ENCODE measurements around the gene ZFP36. TPM values are rescaled to one million over a fixed set of nuclear protein-coding genes. Genes with fewer than 3 reads are reported as not detected.

Gene ZFP36, protein sequence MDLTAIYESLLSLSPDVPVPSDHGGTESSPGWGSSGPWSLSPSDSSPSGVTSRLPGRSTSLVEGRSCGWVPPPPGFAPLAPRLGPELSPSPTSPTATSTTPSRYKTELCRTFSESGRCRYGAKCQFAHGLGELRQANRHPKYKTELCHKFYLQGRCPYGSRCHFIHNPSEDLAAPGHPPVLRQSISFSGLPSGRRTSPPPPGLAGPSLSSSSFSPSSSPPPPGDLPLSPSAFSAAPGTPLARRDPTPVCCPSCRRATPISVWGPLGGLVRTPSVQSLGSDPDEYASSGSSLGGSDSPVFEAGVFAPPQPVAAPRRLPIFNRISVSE
- total RNA-seq (100 to 1,000 TPM; 184 to 188 TPM), polyA plus RNA-seq (100 to 1,000 TPM in 2 of 3 donors, 10 to 100 TPM in 1; 70.4 to 137 (median 109) TPM), total RNA-seq (23.6 to 1,562 (median 133) reads per million in 6 experiments)

DNA sequence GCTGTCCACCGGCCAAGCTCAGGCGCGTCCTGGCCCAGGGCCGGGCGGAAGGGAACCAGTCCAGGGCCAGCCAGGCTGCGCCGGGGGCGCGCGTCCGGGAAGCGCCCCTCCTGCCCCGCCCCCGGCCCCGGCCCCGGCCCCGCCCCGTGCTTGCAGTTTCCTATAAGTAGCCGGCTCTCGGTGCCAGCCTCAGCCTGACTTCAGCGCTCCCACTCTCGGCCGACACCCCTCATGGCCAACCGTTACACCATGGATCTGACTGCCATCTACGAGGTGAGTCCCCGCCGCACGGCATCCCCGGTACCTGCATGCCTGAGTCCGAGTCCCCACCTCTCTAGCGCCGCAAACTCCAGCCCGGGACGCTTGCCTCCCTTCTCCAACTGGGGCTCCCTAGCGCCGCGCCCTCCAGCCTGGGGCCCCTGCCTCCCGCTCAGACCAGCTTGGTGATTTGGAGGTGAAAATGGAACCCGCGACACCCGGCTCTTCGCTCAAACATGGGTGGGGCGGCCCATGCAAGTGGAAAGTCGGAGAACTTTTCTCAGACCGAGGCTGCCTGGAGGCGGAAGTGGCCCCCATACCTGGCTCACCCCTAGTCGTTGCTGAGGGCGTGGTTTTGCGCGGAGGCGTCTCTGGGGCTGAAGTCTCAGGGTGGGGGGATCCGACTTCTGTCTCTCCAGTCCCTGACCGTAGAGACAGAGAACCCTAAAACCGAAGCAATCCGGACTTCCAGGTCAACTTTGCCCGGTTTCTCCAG, at the start of gene ZFP36:
Gene ZFP36 (plus strand): TSS at position 192 of the 754 bp plus-strand sequence. CDS start 58 bp downstream, at position 250.
- ATAC-seq (peak; percentile 27 to 28), DNase-seq (peak; percentile 81 to 95 (median 89))
- Mint-ChIP-seq H3K4me3 (peak within 1 kb of the TSS; percentile 79 to 98 (median 94)), H3K9me3 (peaks cover 0 to 2% (median 0%) of the 10 kb centered on the region in 9 donors), H3K36me3 (peaks cover 6 to 19% (median 18%) of the 10 kb centered on the region in 3 donors), H3K27ac (peak within 1 kb of the TSS; percentile 94 to 100 (median 98)), H3K27me3 (peaks cover 0 to 4% (median 0%) of the 10 kb centered on the region in 5 donors), H3K4me1 (peaks cover 36 to 71% (median 51%) of the 10 kb centered on the region in 4 donors)
- POLR2A ChIA-PET: interaction anchor here (0.8 to 9.1 kb wide), 10 partner anchors 9 to 553 kb away, joined by 3 to 183 read pairs (median 10); partner anchors contain the start of genes EID2B, GMFG, MED29 and PAF1

DNA sequence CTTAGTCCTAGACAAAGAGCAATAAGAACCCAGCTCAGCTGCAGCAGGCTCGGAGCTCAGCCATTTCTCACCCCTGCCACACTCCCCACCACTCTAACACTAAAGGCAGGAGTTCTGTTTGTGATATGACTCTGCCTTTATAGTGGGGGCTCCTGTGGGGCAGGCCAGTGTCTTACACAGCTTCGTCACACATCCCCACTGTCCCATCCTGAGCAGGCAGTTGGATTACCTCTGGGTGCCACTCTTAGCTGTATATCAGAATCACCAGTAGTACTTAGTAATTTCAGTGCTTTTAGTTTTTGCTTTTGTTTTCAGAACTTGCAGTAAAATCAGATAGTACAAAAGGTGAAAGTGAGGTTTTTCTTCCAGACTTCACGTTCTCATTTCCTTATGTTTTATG, 47.6 kb upstream of the ZFP36 start:
- Mint-ChIP-seq H3K4me1 (peaks cover 0 to 9% (median 3%) of the 10 kb centered on the region in 4 donors), H3K27ac (peak overlapping the region in 1 of 10 donors; percentile 24), H3K36me3 (peaks cover 0 to 91% (median 32%) of the 10 kb centered on the region in 3 donors), H3K9me3 (no peaks in the 10 kb centered on the region), H3K27me3 (no peaks in the 10 kb centered on the region), H3K4me3 (no peak overlapping the region)
- ATAC-seq (no peak), DNase-seq (no peak)
- POLR2A ChIA-PET: no interaction called here

DNA sequence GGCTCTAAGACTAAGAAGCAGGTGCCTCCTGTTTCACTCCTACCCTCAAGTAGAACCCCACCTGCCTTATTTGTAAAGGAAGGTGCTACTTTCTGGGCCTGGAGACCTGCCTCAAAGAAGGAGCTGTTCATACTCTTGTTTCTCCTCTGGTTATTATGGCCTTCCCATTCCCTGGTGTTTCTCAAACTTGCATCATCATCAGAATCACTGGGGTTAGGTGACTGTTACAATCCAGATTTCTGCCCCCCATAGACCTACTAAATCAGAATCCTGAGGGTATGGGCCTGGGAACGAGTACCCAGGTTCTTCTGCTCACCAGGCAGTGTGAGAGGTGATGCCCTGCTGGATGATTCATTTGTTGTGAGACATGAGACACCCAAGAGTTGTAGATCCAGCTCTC, 46.0 kb upstream of the ZFP36 start:
- DNase-seq: no peak
- H3K36me3 Mint-ChIP-seq: peaks cover 0 to 90% (median 27%) of the 10 kb centered on the region in 3 donors
- H3K9me3 Mint-ChIP-seq: no peaks in the 10 kb centered on the region
- no peak overlapping the region for H3K27ac Mint-ChIP-seq
- POLR2A ChIA-PET: no interaction called here
- no peak overlapping the region for H3K4me3 Mint-ChIP-seq
- H3K4me1 Mint-ChIP-seq: peaks cover 0 to 15% (median 2%) of the 10 kb centered on the region in 4 donors
- no peak for ATAC-seq
- no peaks in the 10 kb centered on the region for H3K27me3 Mint-ChIP-seq

DNA sequence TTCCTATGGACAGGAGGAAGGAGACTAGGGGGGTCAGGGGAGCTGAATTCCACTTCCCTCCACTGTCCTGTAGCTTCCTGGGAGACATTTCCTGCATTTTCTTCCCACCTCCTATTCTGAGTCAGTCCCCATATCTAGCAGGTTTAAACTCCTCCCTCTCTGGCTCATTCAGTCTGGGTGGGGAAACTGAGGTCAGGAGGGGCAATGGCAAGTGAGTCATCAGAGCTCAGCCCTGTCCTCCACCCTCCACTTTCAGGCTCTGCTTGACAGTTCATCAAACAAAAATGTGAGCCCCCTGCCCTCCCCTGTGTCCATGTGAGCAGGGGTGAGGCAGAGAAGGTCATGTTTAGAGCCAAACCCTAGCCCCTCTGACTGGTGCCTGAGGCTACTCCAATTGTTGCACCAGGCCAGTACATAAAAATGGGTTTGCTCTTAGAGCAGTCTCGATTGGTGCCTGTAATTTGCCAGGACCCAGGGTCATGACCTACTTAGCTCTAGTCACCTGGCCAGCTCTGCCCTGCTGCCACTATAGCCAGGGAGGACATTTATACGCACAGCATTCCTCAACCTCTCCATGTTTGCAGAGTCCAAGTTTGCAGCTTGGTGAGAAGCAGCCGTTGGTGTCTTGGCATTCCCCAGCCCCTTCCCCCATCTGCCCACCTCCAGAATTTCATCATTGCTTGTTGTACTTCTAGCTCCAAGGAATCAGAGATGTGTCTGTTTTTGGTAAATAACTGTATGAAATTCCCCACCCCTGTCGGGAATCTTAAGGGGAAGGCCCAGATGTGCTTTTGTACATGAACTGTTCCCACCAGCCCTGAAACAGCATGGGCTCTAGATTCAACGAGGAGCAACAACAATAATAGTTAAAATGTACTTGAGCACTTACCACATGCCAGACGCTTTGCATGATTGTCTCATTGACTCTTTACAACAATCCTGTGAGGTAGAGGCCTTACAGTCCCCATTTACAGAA, 43.7 kb upstream of the ZFP36 start:
- H3K27me3 Mint-ChIP-seq: no peaks in the 10 kb centered on the region
- POLR2A ChIA-PET: interaction anchor here (0.8 to 1.1 kb wide), 3 partner anchors 10 to 73 kb away, joined by 3 read pairs; partner anchors contain the start of genes RPS16 and SAMD4B
- ATAC-seq (no peak), DNase-seq (no peak)
- peaks cover 0 to 79% (median 13%) of the 10 kb centered on the region in 3 donors for H3K36me3 Mint-ChIP-seq
- H3K27ac Mint-ChIP-seq: peak overlapping the region in 3 of 10 donors; percentile 27 to 48 (median 34)
- peaks cover 0 to 15% (median 3%) of the 10 kb centered on the region in 4 donors for H3K4me1 Mint-ChIP-seq
- H3K9me3 Mint-ChIP-seq: no peaks in the 10 kb centered on the region
- H3K4me3 Mint-ChIP-seq: no peak overlapping the region

DNA sequence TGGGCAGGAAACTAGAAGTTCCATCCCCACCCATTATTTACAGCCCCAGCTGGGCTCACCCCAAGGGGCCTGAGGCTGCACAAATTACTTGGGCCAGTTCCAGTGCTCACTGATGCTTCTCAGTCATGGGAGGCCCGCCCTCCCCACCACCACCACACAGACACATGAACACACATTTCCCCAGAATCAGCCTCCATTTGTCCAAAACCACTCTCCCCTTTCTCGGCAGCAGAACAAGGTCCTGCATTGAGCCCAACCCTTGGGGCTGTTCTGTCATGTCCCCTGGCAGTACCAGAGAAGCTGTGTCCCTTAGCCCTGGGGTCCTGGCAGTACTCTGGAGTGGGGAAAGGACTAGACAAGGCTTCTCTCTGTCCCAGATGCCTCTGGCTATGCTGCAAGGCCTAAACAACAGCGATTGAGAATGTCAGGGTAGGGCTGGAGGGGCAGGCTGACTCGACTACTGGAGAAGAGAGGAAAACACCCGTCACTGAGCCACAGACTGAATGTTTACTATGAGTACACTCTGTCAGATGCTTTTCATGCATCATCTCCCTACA, 42.7 kb upstream of the ZFP36 start:
- Mint-ChIP-seq H3K27me3 (no peaks in the 10 kb centered on the region), H3K27ac (peak overlapping the region in 4 of 10 donors; percentile 11 to 59 (median 48)), H3K4me3 (peak overlapping the region in 1 of 10 donors; percentile 11), H3K4me1 (peaks cover 0 to 15% (median 6%) of the 10 kb centered on the region in 4 donors), H3K36me3 (peaks cover 0 to 78% (median 13%) of the 10 kb centered on the region in 3 donors), H3K9me3 (no peaks in the 10 kb centered on the region)
- ATAC-seq (peak in 1 of 2 donors; percentile 35), DNase-seq (no peak)
- POLR2A ChIA-PET: interaction anchor here (0.8 kb wide), 1 partner anchor 72 kb away, joined by 3 read pairs; the partner anchor contains the start of gene RPS16

DNA sequence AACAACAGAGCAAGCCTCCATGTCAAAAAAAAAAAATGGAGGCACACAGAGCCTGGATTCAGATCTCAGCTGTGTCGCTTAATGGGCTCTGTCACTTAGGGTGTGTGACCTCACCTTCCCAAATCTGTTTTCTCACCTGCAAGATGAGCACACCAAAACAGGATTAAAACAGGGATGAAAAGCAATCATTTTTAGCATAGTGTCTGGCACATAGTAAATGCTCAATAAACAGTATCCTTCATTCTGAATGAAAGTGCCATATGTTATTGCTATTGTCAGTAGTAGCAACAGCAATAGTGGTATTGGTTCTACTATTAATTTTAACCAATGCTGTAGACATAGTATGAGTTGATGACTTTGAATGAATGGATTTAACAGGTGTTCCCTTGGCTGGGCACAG, 41.1 kb upstream of the ZFP36 start:
- DNase-seq (no peak), ATAC-seq (no peak)
- no peak overlapping the region for H3K27ac Mint-ChIP-seq
- H3K27me3 Mint-ChIP-seq: no peaks in the 10 kb centered on the region
- no peaks in the 10 kb centered on the region for H3K9me3 Mint-ChIP-seq
- POLR2A ChIA-PET: interaction anchor here (0.7 kb wide), 1 partner anchor 11 kb away, joined by 3 read pairs; no protein-coding TSS in a partner anchor
- H3K36me3 Mint-ChIP-seq: peaks cover 0 to 79% (median 10%) of the 10 kb centered on the region in 3 donors
- H3K4me1 Mint-ChIP-seq: peaks cover 0 to 15% (median 5%) of the 10 kb centered on the region in 4 donors
- H3K4me3 Mint-ChIP-seq: no peak overlapping the region

DNA sequence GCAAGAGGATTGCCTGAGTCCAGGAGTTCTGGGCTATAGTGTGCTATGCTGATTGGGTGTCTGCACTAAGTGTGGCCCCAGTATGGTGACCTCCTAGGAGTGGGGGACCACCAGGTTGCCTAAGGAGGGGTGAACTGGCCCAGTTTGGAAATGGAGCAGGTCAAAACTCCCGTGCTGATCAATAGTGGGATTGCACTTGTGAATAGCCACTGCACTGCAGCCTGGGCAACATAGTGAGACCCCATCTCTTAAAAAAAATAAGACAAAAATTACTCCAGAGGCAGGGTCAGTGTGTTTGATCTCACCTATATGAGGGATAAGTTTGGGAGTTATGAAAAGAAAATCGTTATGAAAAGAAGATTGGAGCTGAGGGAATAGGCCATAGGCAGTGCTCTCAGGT, 37.4 kb upstream of the ZFP36 start:
- DNase-seq (no peak), ATAC-seq (no peak)
- H3K27ac Mint-ChIP-seq: no peak overlapping the region
- H3K9me3 Mint-ChIP-seq: no peaks in the 10 kb centered on the region
- H3K27me3 Mint-ChIP-seq: no peaks in the 10 kb centered on the region
- H3K4me1 Mint-ChIP-seq: peaks cover 0 to 13% (median 5%) of the 10 kb centered on the region in 4 donors
- no peak overlapping the region for H3K4me3 Mint-ChIP-seq
- POLR2A ChIA-PET: interaction anchor here (1.2 kb wide), 1 partner anchor 22 kb away, joined by 3 read pairs; the partner anchor contains the start of genes MED29 and PAF1
- peaks cover 0 to 75% (median 15%) of the 10 kb centered on the region in 3 donors for H3K36me3 Mint-ChIP-seq

DNA sequence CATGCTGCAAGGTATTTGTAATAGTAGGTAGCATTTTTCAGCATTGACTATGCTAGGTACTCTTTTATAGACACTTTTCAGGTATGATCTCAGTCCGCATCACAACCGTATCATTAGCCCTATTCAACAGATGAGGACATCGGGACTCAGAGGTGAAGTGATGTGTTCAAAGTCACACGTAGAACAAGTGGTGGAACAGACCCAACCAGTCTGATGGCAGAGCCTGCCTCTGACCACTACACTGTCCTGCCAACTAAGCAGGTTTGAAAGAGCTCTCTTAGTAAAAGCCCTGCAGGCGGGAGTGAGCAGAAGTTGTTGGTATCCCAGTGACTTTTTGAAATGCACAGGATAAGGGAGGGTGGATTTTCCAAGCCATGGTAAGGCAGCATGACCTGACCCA, 35.9 kb upstream of the ZFP36 start:
- ATAC-seq (no peak), DNase-seq (no peak)
- Mint-ChIP-seq H3K27ac (peak overlapping the region in 2 of 10 donors; percentile 32 to 69), H3K27me3 (no peaks in the 10 kb centered on the region), H3K4me1 (peaks cover 0 to 15% (median under 1%) of the 10 kb centered on the region in 4 donors), H3K9me3 (no peaks in the 10 kb centered on the region), H3K36me3 (peaks cover 0 to 75% (median 15%) of the 10 kb centered on the region in 3 donors), H3K4me3 (no peak overlapping the region)
- POLR2A ChIA-PET: no interaction called here

DNA sequence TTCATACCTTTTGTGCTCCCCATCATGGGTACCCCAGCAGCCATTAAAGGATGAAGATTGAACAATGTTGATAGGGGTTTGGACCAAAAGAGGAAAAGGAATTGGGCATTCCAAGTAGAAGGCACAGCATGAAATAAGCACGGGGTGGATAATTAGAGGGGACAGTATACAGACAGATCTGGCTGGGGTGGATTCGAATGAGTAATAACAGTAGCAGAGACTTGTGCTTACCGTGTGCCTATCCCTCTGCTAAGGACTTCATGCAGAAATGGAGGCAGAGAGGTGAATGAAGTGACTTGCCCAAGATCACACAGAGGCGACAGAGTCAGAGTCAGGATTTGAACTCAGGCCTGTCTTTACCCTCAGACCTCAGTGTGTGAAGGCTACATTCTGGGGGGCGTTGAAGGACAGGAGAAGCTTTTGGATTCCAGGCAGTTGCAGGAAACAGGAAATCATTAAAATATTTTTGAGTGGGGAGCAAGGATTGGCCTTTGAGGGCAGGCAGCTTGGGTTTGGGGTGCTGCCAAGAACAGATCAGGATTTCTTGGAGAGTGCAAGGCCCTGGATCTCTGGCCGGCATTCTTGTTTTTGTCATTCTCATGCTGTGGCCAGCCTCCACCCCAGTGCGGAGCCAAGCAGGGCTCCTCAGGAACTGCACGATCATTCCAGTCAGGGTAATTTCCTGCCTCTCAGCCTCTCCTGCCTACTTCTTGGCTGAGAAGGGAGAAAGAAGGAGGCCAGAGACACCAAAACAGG, 34.4 kb upstream of the ZFP36 start:
- DNase-seq (no peak), ATAC-seq (no peak)
- POLR2A ChIA-PET: no interaction called here
- peaks cover 0 to 17% (median under 1%) of the 10 kb centered on the region in 4 donors for H3K4me1 Mint-ChIP-seq
- H3K9me3 Mint-ChIP-seq: no peaks in the 10 kb centered on the region
- no peak overlapping the region for H3K4me3 Mint-ChIP-seq
- H3K27ac Mint-ChIP-seq: peak overlapping the region in 3 of 10 donors; percentile 48 to 91 (median 71)
- H3K27me3 Mint-ChIP-seq: no peaks in the 10 kb centered on the region
- peaks cover 0 to 78% (median 18%) of the 10 kb centered on the region in 3 donors for H3K36me3 Mint-ChIP-seq

DNA sequence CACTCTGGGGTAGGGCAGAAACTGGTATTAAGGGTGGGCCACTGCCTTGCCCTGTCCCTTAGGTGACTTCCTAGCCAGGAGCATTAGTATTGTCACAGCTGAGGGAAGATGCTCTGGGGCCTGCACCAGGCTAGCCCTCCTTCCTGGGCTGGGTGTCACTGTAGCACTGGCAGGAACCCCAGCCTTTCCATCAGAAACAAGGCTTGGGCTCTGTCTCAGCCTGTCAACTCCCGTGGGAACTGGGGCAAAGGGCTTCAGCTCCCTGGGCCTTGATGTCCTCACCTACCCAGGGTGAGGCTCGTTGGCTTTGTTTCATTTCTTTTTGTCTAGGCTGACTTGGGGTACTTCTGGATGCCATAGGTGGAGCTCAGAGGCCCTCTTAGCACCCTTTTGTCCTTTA, 33.7 kb upstream of the ZFP36 start:
- POLR2A ChIA-PET: no interaction called here
- Mint-ChIP-seq H3K27me3 (no peaks in the 10 kb centered on the region), H3K4me1 (peaks cover 0 to 17% (median under 1%) of the 10 kb centered on the region in 4 donors), H3K4me3 (no peak overlapping the region), H3K36me3 (peaks cover 0 to 84% (median 20%) of the 10 kb centered on the region in 3 donors), H3K9me3 (no peaks in the 10 kb centered on the region), H3K27ac (peak overlapping the region in 4 of 10 donors; percentile 10 to 84 (median 67))
- DNase-seq: no peak
- no peak for ATAC-seq

DNA sequence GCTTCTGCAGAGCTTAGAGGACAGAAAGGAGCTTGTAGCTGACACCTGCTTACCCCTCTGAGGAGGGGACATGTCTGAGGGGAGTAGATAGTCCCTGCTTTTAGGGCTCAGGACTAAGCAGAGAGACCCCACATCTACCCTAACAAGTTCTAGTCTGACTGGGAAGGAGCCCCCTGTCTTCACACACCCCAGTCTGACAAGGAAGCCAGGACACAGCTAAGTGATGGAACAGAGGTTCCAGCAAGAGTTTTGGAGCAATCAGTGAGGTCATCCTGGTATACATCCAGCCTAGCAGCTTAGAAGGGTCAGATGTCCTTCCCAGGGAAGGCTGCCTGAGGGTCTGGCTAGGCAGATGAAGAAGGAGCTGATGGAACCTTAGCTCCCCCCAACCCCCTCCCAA, 30.7 kb upstream of the ZFP36 start:
- Mint-ChIP-seq H3K4me1 (peaks cover 0 to 11% (median 0%) of the 10 kb centered on the region in 4 donors), H3K9me3 (no peaks in the 10 kb centered on the region), H3K27me3 (no peaks in the 10 kb centered on the region), H3K27ac (peak overlapping the region in 2 of 10 donors; percentile 38 to 63), H3K36me3 (peaks cover 0 to 83% (median 19%) of the 10 kb centered on the region in 3 donors), H3K4me3 (no peak overlapping the region)
- POLR2A ChIA-PET: interaction anchor here (0.6 to 0.7 kb wide), 3 partner anchors 11 to 70 kb away, joined by 3 read pairs; partner anchors contain the start of gene SUPT5H
- no peak for DNase-seq
- ATAC-seq: no peak

Measured in naive thymus-derived CD8-positive, alpha-beta T cell (primary cell).